ENCODE results near the gene MCF2L2.
A peak's percentile ranks its signal among the peaks of the same experiment; 100 is the strongest.
"Not testable (repeated sequence)": the region's sequence is repeated elsewhere in the genome, so short reads cannot be mapped to it uniquely, and the experiment has no call there.

The MCF2L2 gene

GRCh38 chr3:183193762-183194689 lies 234.4 kb downstream of the MCF2L2 start:
- DNase-seq, result no peak

- no peak for DNase-seq
Measured at GRCh38 chr3:183192650-183193300, 235.6 kb downstream of the MCF2L2 start.

- no peak for DNase-seq
Measured at GRCh38 chr3:183189641-183190040, 238.8 kb downstream of the MCF2L2 start.

GRCh38 chr3:183188895-183189462 lies 239.4 kb downstream of the MCF2L2 start:
- DNase-seq, result peak; percentile 19 to 41

- no peak for DNase-seq
Measured at GRCh38 chr3:183185696-183186095, 242.7 kb downstream of the MCF2L2 start.

GRCh38 chr3:183182732-183183610 lies 245.4 kb downstream of the MCF2L2 start:
- no peak for DNase-seq

GRCh38 chr3:183182073-183182472 lies 246.3 kb downstream of the MCF2L2 start:
- no peak for DNase-seq

GRCh38 chr3:183181606-183182005 lies 246.8 kb downstream of the MCF2L2 start:
- DNase-seq, result no peak

- no peak for DNase-seq
Measured at GRCh38 chr3:183180784-183181295, 247.6 kb downstream of the MCF2L2 start.

GRCh38 chr3:183180110-183180783 lies 248.2 kb downstream of the MCF2L2 start:
- DNase-seq, result no peak

GRCh38 chr3:183179550-183179908 lies 248.9 kb downstream of the MCF2L2 start:
- DNase-seq, result not testable (repeated sequence)

GRCh38 chr3:183178833-183179549 lies 249.4 kb downstream of the MCF2L2 start:
- peak; percentile 48 to 71 for DNase-seq

- no peak for DNase-seq
Measured at GRCh38 chr3:183178512-183178832, 249.9 kb downstream of the MCF2L2 start.

GRCh38 chr3:183172051-183172639 lies 256.3 kb downstream of the MCF2L2 start:
- no peak for DNase-seq

- not testable (repeated sequence) for DNase-seq
Measured at GRCh38 chr3:183167975-183168374, 260.4 kb downstream of the MCF2L2 start.

GRCh38 chr3:183163563-183163962 lies 264.9 kb downstream of the MCF2L2 start:
- DNase-seq, result no peak

GRCh38 chr3:183161552-183162336 lies 266.7 kb downstream of the MCF2L2 start:
- no peak for DNase-seq

GRCh38 chr3:183160616-183161015 lies 267.8 kb downstream of the MCF2L2 start:
- no peak for DNase-seq

GRCh38 chr3:183159333-183159732 lies 269.1 kb downstream of the MCF2L2 start:
- no peak for DNase-seq

GRCh38 chr3:183158551-183159006 lies 269.8 kb downstream of the MCF2L2 start:
- peak; percentile 18 to 59 for DNase-seq
